ENCODE data around the gene ANKS1B. TPM values are rescaled to one million over a fixed set of nuclear protein-coding genes. Genes with fewer than 3 reads are reported as not detected.
"Not testable (repeated sequence)": the region's sequence is repeated elsewhere in the genome, so short reads cannot be mapped to it uniquely, and the experiment has no call there.

ANKS1B gene
- total and polyA plus RNA-seq, 7 donors: 1.0 to 57.3 (median 30.1) TPM; not detected in 1

- Histone ChIP-seq H3K27me3 (no peaks in the 10 kb centered on the region), H3K9me3 (no peaks in the 10 kb centered on the region), H3K4me1 (no peaks in the 10 kb centered on the region), H3K27ac (no peak overlapping the region), H3K36me3 (peaks cover 0 to 14% (median 0%) of the 10 kb centered on the region in 4 donors), H3K4me3 (no peak overlapping the region)
- 63 to 67% methylated on average over 1 of the region's 1 CpG for WGBS, 2 donors
- intact Hi-C loops (cut with DNase I): no loop called here
- no peak for TF ChIP-seq CTCF (IDR thresholded peaks at IDR 0.05)
- no peak for TF ChIP-seq POLR2AphosphoS5 (IDR thresholded peaks at IDR 0.05)
- TF ChIP-seq EP300 (IDR thresholded peaks at IDR 0.05): no peak
- no peak for TF ChIP-seq POLR2A (IDR thresholded peaks at IDR 0.05)
- no peak for DNase-seq
Observed at GRCh38 chr12:99649551-99649950, 335.2 kb downstream of the ANKS1B start.

- peaks cover 0 to 14% (median 0%) of the 10 kb centered on the region in 4 donors for H3K36me3 ChIP-seq
- WGBS, 2 donors: 88 to 91% methylated on average over 14 of the region's 14 CpGs
- no peak for DNase-seq
- H3K27ac ChIP-seq: no peak overlapping the region
- intact Hi-C loops (cut with DNase I): no loop called here
- H3K4me1 ChIP-seq: no peaks in the 10 kb centered on the region
- H3K9me3 ChIP-seq: no peaks in the 10 kb centered on the region
- TF ChIP-seq CTCF (IDR thresholded peaks at IDR 0.05) (no peak), POLR2A (IDR thresholded peaks at IDR 0.05) (no peak), EP300 (IDR thresholded peaks at IDR 0.05) (no peak), POLR2AphosphoS5 (IDR thresholded peaks at IDR 0.05) (no peak)
- no peak overlapping the region for H3K4me3 ChIP-seq
- no peaks in the 10 kb centered on the region for H3K27me3 ChIP-seq
Observed at GRCh38 chr12:99648183-99648582, 336.6 kb downstream of the ANKS1B start.

GRCh38 chr12:99647453-99647852, 337.3 kb downstream of the ANKS1B start, which contains the start of gene GARIN6:
TSS of gene GARIN6 (plus strand) at chr12:99647753. CDS start at chr12:99648175, 422 bp downstream.
- no peaks in the 10 kb centered on the region for H3K9me3 ChIP-seq
- peaks cover 0 to 14% (median 0%) of the 10 kb centered on the region in 4 donors for H3K36me3 ChIP-seq
- no peak for DNase-seq
- 84% methylated on average over 4 of the region's 4 CpGs for WGBS, 2 donors
- no peak within 1 kb of the TSS for H3K4me3 ChIP-seq
- TF ChIP-seq POLR2A (IDR thresholded peaks at IDR 0.05) (no peak), POLR2AphosphoS5 (IDR thresholded peaks at IDR 0.05) (no peak), CTCF (IDR thresholded peaks at IDR 0.05) (no peak), EP300 (IDR thresholded peaks at IDR 0.05) (no peak)
- intact Hi-C loops (cut with DNase I): no loop called here
- no peaks in the 10 kb centered on the region for H3K27me3 ChIP-seq
- H3K4me1 ChIP-seq: no peaks in the 10 kb centered on the region
- no peak within 1 kb of the TSS for H3K27ac ChIP-seq

GRCh38 chr12:99644629-99645028, 340.1 kb downstream of the ANKS1B start:
- Histone ChIP-seq H3K27ac (no peak overlapping the region), H3K4me1 (no peaks in the 10 kb centered on the region), H3K4me3 (no peak overlapping the region), H3K27me3 (no peaks in the 10 kb centered on the region), H3K36me3 (peaks cover 0 to 14% (median 0%) of the 10 kb centered on the region in 4 donors), H3K9me3 (no peaks in the 10 kb centered on the region)
- 91% methylated on average over 2 of the region's 2 CpGs for WGBS, 2 donors
- intact Hi-C loops (cut with DNase I): no loop called here
- TF ChIP-seq POLR2AphosphoS5 (IDR thresholded peaks at IDR 0.05) (no peak), POLR2A (IDR thresholded peaks at IDR 0.05) (no peak), EP300 (IDR thresholded peaks at IDR 0.05) (no peak), CTCF (IDR thresholded peaks at IDR 0.05) (no peak)
- DNase-seq: no peak

- Histone ChIP-seq H3K4me1 (no peaks in the 10 kb centered on the region), H3K36me3 (no peaks in the 10 kb centered on the region), H3K9me3 (no peaks in the 10 kb centered on the region), H3K27ac (no peak overlapping the region), H3K27me3 (no peaks in the 10 kb centered on the region), H3K4me3 (no peak overlapping the region)
- 63 to 84% methylated on average over 2 of the region's 2 CpGs for WGBS, 2 donors
- no peak for TF ChIP-seq POLR2AphosphoS5 (IDR thresholded peaks at IDR 0.05)
- no peak for TF ChIP-seq CTCF (IDR thresholded peaks at IDR 0.05)
- TF ChIP-seq POLR2A (IDR thresholded peaks at IDR 0.05): no peak
- TF ChIP-seq EP300 (IDR thresholded peaks at IDR 0.05): no peak
- DNase-seq: no peak
- intact Hi-C loops (cut with DNase I): no loop called here
Observed at GRCh38 chr12:99627459-99627858, 357.3 kb downstream of the ANKS1B start.

- H3K36me3 ChIP-seq; H3K4me1 ChIP-seq; intact Hi-C loops (cut with DNase I); H3K27ac ChIP-seq; H3K27me3 ChIP-seq; H3K9me3 ChIP-seq; DNase-seq; H3K4me3 ChIP-seq: not testable (repeated sequence)
- 93 to 96% methylated on average over 2 of the region's 2 CpGs for WGBS, 2 donors
Observed at GRCh38 chr12:99624591-99624990, 360.1 kb downstream of the ANKS1B start.
